ENCODE results near the gene SNRNP70. TPM values are rescaled to one million over a fixed set of nuclear protein-coding genes. Genes with fewer than 3 reads are reported as not detected.

The SNRNP70 gene
- total and polyA plus RNA-seq, 2 of the 13 experiments (the other 11 are each of a cell fraction or from before 2014, with no cell fraction given) = 150 to 210 TPM

DNA sequence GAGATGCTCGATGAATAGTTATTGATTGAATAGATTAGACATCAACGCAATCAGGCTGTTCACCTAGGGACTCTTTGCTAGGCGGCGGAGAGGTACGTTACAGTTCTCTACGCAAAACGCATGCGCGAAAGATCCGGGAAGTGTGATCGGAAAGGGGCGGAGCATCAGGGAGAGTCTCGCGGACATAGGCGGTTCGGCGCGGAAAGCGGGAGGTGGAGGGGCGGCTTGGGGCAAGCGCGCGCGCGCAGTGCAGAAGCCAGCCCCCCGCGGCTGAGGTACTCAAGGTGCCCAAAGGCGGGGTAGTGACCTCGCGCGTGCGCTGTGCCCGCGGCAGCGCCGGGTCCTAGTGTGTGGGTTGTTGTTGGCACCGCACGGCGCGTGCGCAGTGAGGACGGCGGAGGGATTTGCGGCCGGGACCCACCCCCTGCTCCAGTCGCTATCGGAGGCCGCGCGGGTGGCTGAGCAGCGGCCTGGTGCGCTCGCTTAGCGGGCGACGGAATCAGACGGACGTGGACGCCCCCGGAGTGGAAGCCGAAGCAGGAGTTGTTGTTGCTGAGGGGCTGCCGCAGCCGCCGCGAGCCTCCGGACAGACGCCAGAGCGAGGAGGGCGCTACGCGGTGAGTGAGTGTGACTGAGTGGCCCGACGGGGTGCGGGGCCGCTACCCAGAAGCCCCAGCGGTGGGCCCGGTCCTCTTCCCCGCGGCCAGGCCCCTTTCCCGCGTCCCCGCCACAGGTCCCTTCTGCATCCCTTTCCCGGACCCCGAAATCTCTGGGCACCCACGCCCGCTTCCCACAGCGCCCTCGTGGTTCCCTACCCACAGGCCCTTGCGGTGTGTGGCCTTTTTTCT lies at the start of gene SNRNP70 (continued):
- TF ChIP-seq JUNB (CRISPR knock-in tag; IDR thresholded peaks at IDR 0.05; ENCODE audit: borderline replicate concordance) (no peak), FOXK2 (IDR thresholded peaks at IDR 0.05) (peak; percentile 78), SMC3 (IDR thresholded peaks at IDR 0.05; ENCODE audit: low read length) (no peak), ATF7 (IDR thresholded peaks at IDR 0.05) (no peak), ATF7 (CRISPR knock-in tag; IDR thresholded peaks at IDR 0.05) (no peak), PTBP1 (IDR thresholded peaks at IDR 0.05; ENCODE audit: low read depth, low read length, poor library complexity, severe bottlenecking) (no peak), NONO (IDR thresholded peaks at IDR 0.05) (no peak), NONO (CRISPR knock-in tag; conservative IDR thresholded peaks at IDR 0.05) (peak; percentile 72; the same call in 1 of the 2 replicates), AKAP8 (CRISPR knock-in tag; IDR thresholded peaks at IDR 0.05) (peak; percentile 60; the same call in 1 of the 2 replicates), ZNF816 (CRISPR knock-in tag; IDR thresholded peaks at IDR 0.05; ENCODE audit: borderline replicate concordance) (0 out of 2 replicates have a peak, but pooled peaks have one; percentile 75), RARG (CRISPR knock-in tag; IDR thresholded peaks at IDR 0.05; ENCODE audit: low read depth) (0 out of 2 replicates have a peak, but pooled peaks have one; percentile 62), KDM6A (CRISPR knock-in tag; IDR thresholded peaks at IDR 0.05; ENCODE audit: low read depth) (no peak), ZSCAN9 (CRISPR knock-in tag; IDR thresholded peaks at IDR 0.05; ENCODE audit: borderline replicate concordance) (peak; percentile 86; the same call in 1 of the 2 replicates), TP53 (CRISPR knock-in tag; conservative IDR thresholded peaks at IDR 0.05) (0 out of 2 replicates have a peak, but pooled peaks have one; percentile 61), ZNF496 (CRISPR knock-in tag; IDR thresholded peaks at IDR 0.05; ENCODE audit: insufficient replicate concordance) (no peak), CHD2 (IDR thresholded peaks at IDR 0.05; ENCODE audit: low read depth, low read length) (peak; percentile 92), ZFP37 (CRISPR knock-in tag; IDR thresholded peaks at IDR 0.05; ENCODE audit: borderline replicate concordance) (no peak), ZNF549 (CRISPR knock-in tag; IDR thresholded peaks at IDR 0.05) (peak; percentile 46; the same call in 1 of the 2 replicates), JARID2 (CRISPR knock-in tag; IDR thresholded peaks at IDR 0.05; ENCODE audit: insufficient replicate concordance) (peak; percentile 70)
- TF ChIP-seq, protein P1, sequence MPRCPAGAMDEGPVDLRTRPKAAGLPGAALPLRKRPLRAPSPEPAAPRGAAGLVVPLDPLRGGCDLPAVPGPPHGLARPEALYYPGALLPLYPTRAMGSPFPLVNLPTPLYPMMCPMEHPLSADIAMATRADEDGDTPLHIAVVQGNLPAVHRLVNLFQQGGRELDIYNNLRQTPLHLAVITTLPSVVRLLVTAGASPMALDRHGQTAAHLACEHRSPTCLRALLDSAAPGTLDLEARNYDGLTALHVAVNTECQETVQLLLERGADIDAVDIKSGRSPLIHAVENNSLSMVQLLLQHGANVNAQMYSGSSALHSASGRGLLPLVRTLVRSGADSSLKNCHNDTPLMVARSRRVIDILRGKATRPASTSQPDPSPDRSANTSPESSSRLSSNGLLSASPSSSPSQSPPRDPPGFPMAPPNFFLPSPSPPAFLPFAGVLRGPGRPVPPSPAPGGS (CRISPR knock-in tag; IDR thresholded peaks at IDR 0.05) = peak; percentile 59; the same call in 1 of the 2 replicates
- TF ChIP-seq, protein P2, sequence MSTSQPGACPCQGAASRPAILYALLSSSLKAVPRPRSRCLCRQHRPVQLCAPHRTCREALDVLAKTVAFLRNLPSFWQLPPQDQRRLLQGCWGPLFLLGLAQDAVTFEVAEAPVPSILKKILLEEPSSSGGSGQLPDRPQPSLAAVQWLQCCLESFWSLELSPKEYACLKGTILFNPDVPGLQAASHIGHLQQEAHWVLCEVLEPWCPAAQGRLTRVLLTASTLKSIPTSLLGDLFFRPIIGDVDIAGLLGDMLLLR (CRISPR knock-in tag; IDR thresholded peaks at IDR 0.05) = peak; percentile 83
- TF ChIP-seq, protein P3, sequence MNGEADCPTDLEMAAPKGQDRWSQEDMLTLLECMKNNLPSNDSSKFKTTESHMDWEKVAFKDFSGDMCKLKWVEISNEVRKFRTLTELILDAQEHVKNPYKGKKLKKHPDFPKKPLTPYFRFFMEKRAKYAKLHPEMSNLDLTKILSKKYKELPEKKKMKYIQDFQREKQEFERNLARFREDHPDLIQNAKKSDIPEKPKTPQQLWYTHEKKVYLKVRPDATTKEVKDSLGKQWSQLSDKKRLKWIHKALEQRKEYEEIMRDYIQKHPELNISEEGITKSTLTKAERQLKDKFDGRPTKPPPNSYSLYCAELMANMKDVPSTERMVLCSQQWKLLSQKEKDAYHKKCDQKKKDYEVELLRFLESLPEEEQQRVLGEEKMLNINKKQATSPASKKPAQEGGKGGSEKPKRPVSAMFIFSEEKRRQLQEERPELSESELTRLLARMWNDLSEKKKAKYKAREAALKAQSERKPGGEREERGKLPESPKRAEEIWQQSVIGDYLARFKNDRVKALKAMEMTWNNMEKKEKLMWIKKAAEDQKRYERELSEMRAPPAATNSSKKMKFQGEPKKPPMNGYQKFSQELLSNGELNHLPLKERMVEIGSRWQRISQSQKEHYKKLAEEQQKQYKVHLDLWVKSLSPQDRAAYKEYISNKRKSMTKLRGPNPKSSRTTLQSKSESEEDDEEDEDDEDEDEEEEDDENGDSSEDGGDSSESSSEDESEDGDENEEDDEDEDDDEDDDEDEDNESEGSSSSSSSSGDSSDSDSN (CRISPR knock-in tag; IDR thresholded peaks at IDR 0.05) = peak; percentile 76
- TF ChIP-seq, protein P4, sequence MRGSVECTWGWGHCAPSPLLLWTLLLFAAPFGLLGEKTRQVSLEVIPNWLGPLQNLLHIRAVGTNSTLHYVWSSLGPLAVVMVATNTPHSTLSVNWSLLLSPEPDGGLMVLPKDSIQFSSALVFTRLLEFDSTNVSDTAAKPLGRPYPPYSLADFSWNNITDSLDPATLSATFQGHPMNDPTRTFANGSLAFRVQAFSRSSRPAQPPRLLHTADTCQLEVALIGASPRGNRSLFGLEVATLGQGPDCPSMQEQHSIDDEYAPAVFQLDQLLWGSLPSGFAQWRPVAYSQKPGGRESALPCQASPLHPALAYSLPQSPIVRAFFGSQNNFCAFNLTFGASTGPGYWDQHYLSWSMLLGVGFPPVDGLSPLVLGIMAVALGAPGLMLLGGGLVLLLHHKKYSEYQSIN (CRISPR knock-in tag; IDR thresholded peaks at IDR 0.05; ENCODE audit: borderline replicate concordance) = peak; percentile 93
- TF ChIP-seq, protein P5, sequence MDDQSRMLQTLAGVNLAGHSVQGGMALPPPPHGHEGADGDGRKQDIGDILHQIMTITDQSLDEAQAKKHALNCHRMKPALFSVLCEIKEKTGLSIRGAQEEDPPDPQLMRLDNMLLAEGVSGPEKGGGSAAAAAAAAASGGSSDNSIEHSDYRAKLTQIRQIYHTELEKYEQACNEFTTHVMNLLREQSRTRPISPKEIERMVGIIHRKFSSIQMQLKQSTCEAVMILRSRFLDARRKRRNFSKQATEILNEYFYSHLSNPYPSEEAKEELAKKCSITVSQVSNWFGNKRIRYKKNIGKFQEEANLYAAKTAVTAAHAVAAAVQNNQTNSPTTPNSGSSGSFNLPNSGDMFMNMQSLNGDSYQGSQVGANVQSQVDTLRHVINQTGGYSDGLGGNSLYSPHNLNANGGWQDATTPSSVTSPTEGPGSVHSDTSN (CRISPR knock-in tag; IDR thresholded peaks at IDR 0.05; ENCODE audit: borderline replicate concordance) = 0 out of 2 replicates have a peak, but pooled peaks have one; percentile 80
